Loucy (cell line): ENCODE data around the gene HPSE2.

Source experiments
- H2AFZ ChIP-seq: fragments of 200-600 bp; sonication (generic); 2 replicates; pipeline ENCODE4 v1.6.0; 2016; ENCODE audit warnings: antibody characterized with exemption, mild to moderate bottlenecking, low read length, moderate library complexity
- H3F3A ChIP-seq: fragments of 200-600 bp; 2 replicates; pipeline ENCODE4 v1.6.0; 2016; ENCODE audit warnings: antibody characterized with exemption, low read depth, mild to moderate bottlenecking
- H3K27me3 ChIP-seq: fragments of 200-600 bp; sonication (generic); 2 replicates; pipeline ENCODE4 v1.6.1; 2014; ENCODE audit warnings: low read length, mild to moderate bottlenecking; ENCODE audit not compliant: insufficient read depth, poor library complexity, severe bottlenecking
- H3K36me3 ChIP-seq: fragments of 200-600 bp; sonication (generic); 2 replicates; pipeline ENCODE4 v1.6.1; 2016; ENCODE audit warnings: low read length; ENCODE audit not compliant: insufficient read depth
- H3K4me1 ChIP-seq: fragments of 200-600 bp; sonication (generic); 2 replicates; pipeline ENCODE4 v1.5.1; 2014; ENCODE audit warnings: low read length, mild to moderate bottlenecking; ENCODE audit not compliant: insufficient read depth, poor library complexity, severe bottlenecking
- H3K4me2 ChIP-seq: fragments of 200-600 bp; sonication (generic); 2 replicates; pipeline ENCODE4 v1.6.0; 2014; ENCODE audit warnings: antibody characterized with exemption, low read length, low read depth, mild to moderate bottlenecking; ENCODE audit not compliant: poor library complexity, severe bottlenecking
- H3K4me3 ChIP-seq: fragments of 200-600 bp; sonication (generic); 2 replicates; pipeline ENCODE4 v1.5.1; 2014; ENCODE audit warnings: low read length, mild to moderate bottlenecking, mixed read lengths; ENCODE audit not compliant: poor library complexity, severe bottlenecking
- H3K79me2 ChIP-seq: fragments of 200-600 bp; sonication (generic); 2 replicates; pipeline ENCODE4 v1.6.1; 2014; ENCODE audit warnings: low read length; ENCODE audit not compliant: insufficient read depth
- H3K9ac ChIP-seq: fragments of 200-600 bp; sonication (generic); 2 replicates; pipeline ENCODE4 v1.6.0; 2014; ENCODE audit warnings: mild to moderate bottlenecking, low read depth, low read length, moderate library complexity; ENCODE audit not compliant: poor library complexity, severe bottlenecking
- H3K9me2 ChIP-seq: fragments of 200-600 bp; sonication (generic); replicated peaks from 2 replicates; pipeline ENCODE4 v1.6.1; 2016; ENCODE audit warnings: low read depth, low read length, mixed read lengths
- H3K9me3 ChIP-seq: fragments of 200-600 bp; sonication (generic); 2 replicates; pipeline ENCODE4 v1.6.1; 2014; ENCODE audit warnings: mild to moderate bottlenecking, antibody characterized with exemption, low read length, low read depth; ENCODE audit not compliant: insufficient read depth
- H4K20me1 ChIP-seq: fragments of 200-600 bp; sonication (generic); 2 replicates; pipeline ENCODE4 v1.6.0; 2014; ENCODE audit warnings: antibody characterized with exemption, low read length, mild to moderate bottlenecking; ENCODE audit not compliant: insufficient read depth, poor library complexity, severe bottlenecking
- EZH2phosphoT487 ChIP-seq: fragments of 200-600 bp; IDR thresholded peaks from 2 replicates; pipeline ENCODE4 v1.6.1; 2018; ENCODE audit warnings: antibody characterized with exemption, mild to moderate bottlenecking, moderate library complexity, borderline replicate concordance
- TF ChIP-seq, protein P1 (sequence below): fragments of 200-600 bp; sonication (generic); conservative IDR thresholded peaks from 2 replicates; pipeline ENCODE4 v1.5.1; 2014; ENCODE audit warnings: mild to moderate bottlenecking, antibody characterized with exemption, low read length

Gene HPSE2

DNA sequence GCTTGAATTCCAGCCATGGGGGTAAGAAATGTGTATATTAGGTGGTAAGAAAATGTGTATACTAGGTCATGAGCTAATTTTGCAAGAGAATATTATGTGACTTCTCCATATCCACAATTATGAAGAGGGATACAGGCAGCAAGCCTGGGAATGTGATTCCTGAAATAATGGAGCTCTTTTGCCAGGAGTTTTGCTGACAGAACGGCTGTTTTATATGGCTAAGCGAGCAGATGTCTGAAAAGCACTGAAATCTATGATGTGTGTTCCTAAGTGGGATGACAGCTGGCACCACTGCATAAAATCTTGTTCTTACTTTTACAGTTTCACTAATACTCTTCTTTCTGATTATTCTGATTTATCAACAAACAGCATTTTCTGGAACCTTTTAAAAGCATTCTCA is 402.9 kb downstream of the HPSE2 start:
- Histone ChIP-seq H3K4me2 (no peak overlapping the region), H3K4me1 (no peaks in the 10 kb centered on the region), H2AFZ (no peak overlapping the region), H3F3A (no peaks in the 10 kb centered on the region), H3K9ac (no peak overlapping the region), H3K36me3 (no peaks in the 10 kb centered on the region), H3K27me3 (no peaks in the 10 kb centered on the region), H3K9me3 (no peaks in the 10 kb centered on the region), H3K4me3 (no peak overlapping the region), H4K20me1 (no peaks in the 10 kb centered on the region), H3K79me2 (no peaks in the 10 kb centered on the region), H3K9me2 (no peaks in the 10 kb centered on the region)
- TF ChIP-seq, protein P1, sequence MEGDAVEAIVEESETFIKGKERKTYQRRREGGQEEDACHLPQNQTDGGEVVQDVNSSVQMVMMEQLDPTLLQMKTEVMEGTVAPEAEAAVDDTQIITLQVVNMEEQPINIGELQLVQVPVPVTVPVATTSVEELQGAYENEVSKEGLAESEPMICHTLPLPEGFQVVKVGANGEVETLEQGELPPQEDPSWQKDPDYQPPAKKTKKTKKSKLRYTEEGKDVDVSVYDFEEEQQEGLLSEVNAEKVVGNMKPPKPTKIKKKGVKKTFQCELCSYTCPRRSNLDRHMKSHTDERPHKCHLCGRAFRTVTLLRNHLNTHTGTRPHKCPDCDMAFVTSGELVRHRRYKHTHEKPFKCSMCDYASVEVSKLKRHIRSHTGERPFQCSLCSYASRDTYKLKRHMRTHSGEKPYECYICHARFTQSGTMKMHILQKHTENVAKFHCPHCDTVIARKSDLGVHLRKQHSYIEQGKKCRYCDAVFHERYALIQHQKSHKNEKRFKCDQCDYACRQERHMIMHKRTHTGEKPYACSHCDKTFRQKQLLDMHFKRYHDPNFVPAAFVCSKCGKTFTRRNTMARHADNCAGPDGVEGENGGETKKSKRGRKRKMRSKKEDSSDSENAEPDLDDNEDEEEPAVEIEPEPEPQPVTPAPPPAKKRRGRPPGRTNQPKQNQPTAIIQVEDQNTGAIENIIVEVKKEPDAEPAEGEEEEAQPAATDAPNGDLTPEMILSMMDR: no peak
- TF ChIP-seq EZH2phosphoT487: no peak

DNA sequence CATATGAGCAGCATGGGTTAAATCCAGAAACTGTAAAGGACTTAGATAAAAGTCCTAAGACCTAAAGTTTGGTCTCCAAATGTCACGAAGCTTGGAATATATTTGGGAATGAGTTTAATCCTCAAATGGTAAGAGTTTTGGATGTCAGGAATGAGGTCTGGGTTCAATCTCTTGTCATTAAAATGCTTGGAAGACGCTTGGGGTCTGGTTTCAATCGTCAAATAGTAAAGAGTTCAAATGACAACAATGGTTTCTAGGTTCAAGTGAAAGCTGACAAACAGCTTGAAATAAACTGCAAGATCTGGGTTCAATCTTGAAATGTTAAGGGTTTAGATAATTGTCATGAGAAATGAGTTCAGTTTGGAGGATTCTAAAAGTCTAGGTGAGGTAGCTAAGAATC is 403.5 kb downstream of the HPSE2 start:
- H2AFZ ChIP-seq: no peak overlapping the region

DNA sequence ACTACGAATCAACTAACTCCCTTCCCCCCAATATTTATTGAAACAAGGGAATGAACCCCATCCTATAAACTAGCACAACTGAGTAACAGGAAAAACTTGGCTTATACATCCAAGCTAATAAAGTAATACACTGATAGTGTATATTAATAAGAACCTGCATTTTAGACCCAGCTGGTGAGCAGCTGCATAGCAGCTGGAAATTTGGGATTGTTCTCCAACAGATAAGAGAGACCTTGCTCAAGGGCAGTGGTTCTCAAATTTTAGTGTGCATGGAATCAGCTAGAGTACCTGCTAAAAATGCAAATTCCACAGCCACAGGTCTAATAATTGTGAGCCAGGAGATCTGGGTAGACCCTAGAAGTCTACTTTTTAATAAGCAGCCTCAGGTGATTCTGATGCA is 404.3 kb downstream of the HPSE2 start:
- H3K9ac ChIP-seq: no peak overlapping the region
- no peaks in the 10 kb centered on the region for H3F3A ChIP-seq
- H2AFZ ChIP-seq: no peak overlapping the region
- H3K27me3 ChIP-seq: no peaks in the 10 kb centered on the region
- H3K4me1 ChIP-seq: no peaks in the 10 kb centered on the region
- no peaks in the 10 kb centered on the region for H3K9me2 ChIP-seq
- no peaks in the 10 kb centered on the region for H3K79me2 ChIP-seq
- no peaks in the 10 kb centered on the region for H4K20me1 ChIP-seq
- no peak overlapping the region for H3K4me2 ChIP-seq
- TF ChIP-seq, protein P1: no peak
- TF ChIP-seq EZH2phosphoT487: no peak
- no peak overlapping the region for H3K4me3 ChIP-seq
- no peaks in the 10 kb centered on the region for H3K36me3 ChIP-seq
- H3K9me3 ChIP-seq: no peaks in the 10 kb centered on the region

More for the DNA sequence above, 403.5 kb downstream of the HPSE2 start:
- Histone ChIP-seq H3K4me2 (no peak overlapping the region), H3K27me3 (no peaks in the 10 kb centered on the region), H3K9me2 (no peaks in the 10 kb centered on the region), H3K36me3 (no peaks in the 10 kb centered on the region), H3K4me1 (no peaks in the 10 kb centered on the region), H4K20me1 (no peaks in the 10 kb centered on the region), H3K4me3 (no peak overlapping the region), H3K9ac (no peak overlapping the region), H3K9me3 (no peaks in the 10 kb centered on the region), H3F3A (no peaks in the 10 kb centered on the region), H3K79me2 (no peaks in the 10 kb centered on the region)
- TF ChIP-seq EZH2phosphoT487: no peak
- TF ChIP-seq, protein P1: no peak
